ENCODE measurements around the gene KHDC1. TPM values are rescaled to one million over a fixed set of nuclear protein-coding genes. Genes with fewer than 3 reads are reported as not detected.
"Not testable (repeated sequence)": the region's sequence is repeated elsewhere in the genome, so short reads cannot be mapped to it uniquely, and the experiment has no call there.

Gene KHDC1
- polyA plus RNA-seq, 3 donors from 2014 or later = 4.3 to 7.4 (median 7.2) TPM

- peaks cover 0 to 2% (median 0%) of the 10 kb centered on the region in 3 donors for H3K27me3 Mint-ChIP-seq (ENCODE audit: low read depth in 3 of 3)
- no peaks in the 10 kb centered on the region for H3K4me1 Mint-ChIP-seq
- no peaks in the 10 kb centered on the region for H3K36me3 Mint-ChIP-seq
- H3K9me3 Mint-ChIP-seq = no peaks in the 10 kb centered on the region
- H3K27ac Mint-ChIP-seq = no peak overlapping the region
- DNase-seq = no peak
- no peak overlapping the region for H3K4me3 Mint-ChIP-seq
These were observed 28.3 kb downstream of the KHDC1 start for GRCh38 chr6:73234733-73235132.

- H3K36me3 Mint-ChIP-seq; H3K4me3 Mint-ChIP-seq; H3K27ac Mint-ChIP-seq; H3K4me1 Mint-ChIP-seq; H3K9me3 Mint-ChIP-seq; H3K27me3 Mint-ChIP-seq (ENCODE audit: low read depth in 3 of 3); DNase-seq: not testable (repeated sequence)
These were observed 29.0 kb downstream of the KHDC1 start for GRCh38 chr6:73233971-73234370.

- Mint-ChIP-seq H3K36me3 (no peaks in the 10 kb centered on the region), H3K27ac (no peak overlapping the region), H3K4me3 (no peak overlapping the region)
These were observed 29.9 kb downstream of the KHDC1 start for GRCh38 chr6:73233048-73233447.

GRCh38 chr6:73231986-73232391 lies 31.0 kb downstream of the KHDC1 start:
- peaks cover 0 to 2% (median 0%) of the 10 kb centered on the region in 3 donors for H3K27me3 Mint-ChIP-seq (ENCODE audit: low read depth in 3 of 3)
- H3K36me3 Mint-ChIP-seq = no peaks in the 10 kb centered on the region
- H3K4me3 Mint-ChIP-seq = no peak overlapping the region
- no peaks in the 10 kb centered on the region for H3K9me3 Mint-ChIP-seq
- DNase-seq = no peak
- H3K4me1 Mint-ChIP-seq = no peaks in the 10 kb centered on the region
- H3K27ac Mint-ChIP-seq = no peak overlapping the region

More at GRCh38 chr6:73233048-73233447, 29.9 kb downstream of the KHDC1 start:
- Mint-ChIP-seq H3K9me3 (no peaks in the 10 kb centered on the region), H3K4me1 (no peaks in the 10 kb centered on the region), H3K27me3 (ENCODE audit: low read depth in 3 of 3) (peaks cover 0 to 2% (median 0%) of the 10 kb centered on the region in 3 donors)
- no peak for DNase-seq

- H3K36me3 Mint-ChIP-seq = no peaks in the 10 kb centered on the region
- H3K9me3 Mint-ChIP-seq = no peaks in the 10 kb centered on the region
- DNase-seq = no peak
- H3K27ac Mint-ChIP-seq = no peak overlapping the region
- no peaks in the 10 kb centered on the region for H3K27me3 Mint-ChIP-seq (ENCODE audit: low read depth in 3 of 3)
- no peak overlapping the region for H3K4me3 Mint-ChIP-seq
- H3K4me1 Mint-ChIP-seq = no peaks in the 10 kb centered on the region
These were observed 35.3 kb downstream of the KHDC1 start for GRCh38 chr6:73227606-73228255.

GRCh38 chr6:73225396-73225795 lies 37.6 kb downstream of the KHDC1 start, which contains the start of gene KHDC1L:
TSS of gene KHDC1L (minus strand) at chr6:73225496. CDS start at chr6:73225408, 88 bp downstream.
- no peak within 1 kb of the TSS for H3K4me3 Mint-ChIP-seq
- H3K27ac Mint-ChIP-seq = no peak within 1 kb of the TSS
- no peak for DNase-seq
- no peaks in the 10 kb centered on the region for H3K4me1 Mint-ChIP-seq
- H3K27me3 Mint-ChIP-seq (ENCODE audit: low read depth in 3 of 3) = no peaks in the 10 kb centered on the region
- no peaks in the 10 kb centered on the region for H3K9me3 Mint-ChIP-seq
- no peaks in the 10 kb centered on the region for H3K36me3 Mint-ChIP-seq

GRCh38 chr6:73216859-73217258 lies 46.1 kb downstream of the KHDC1 start:
- Mint-ChIP-seq H3K4me1 (no peaks in the 10 kb centered on the region), H3K4me3 (no peak overlapping the region), H3K27me3 (ENCODE audit: low read depth in 3 of 3) (peaks cover 0 to 6% (median 0%) of the 10 kb centered on the region in 3 donors), H3K36me3 (no peaks in the 10 kb centered on the region), H3K9me3 (no peaks in the 10 kb centered on the region), H3K27ac (no peak overlapping the region)
- no peak for DNase-seq

GRCh38 chr6:73209117-73209516 lies 53.9 kb downstream of the KHDC1 start:
- H3K4me3 Mint-ChIP-seq = no peak overlapping the region
- no peak for DNase-seq
- H3K36me3 Mint-ChIP-seq = no peaks in the 10 kb centered on the region
- no peaks in the 10 kb centered on the region for H3K9me3 Mint-ChIP-seq
- peaks cover 0 to 2% (median 2%) of the 10 kb centered on the region in 3 donors for H3K27me3 Mint-ChIP-seq (ENCODE audit: low read depth in 3 of 3)
- no peaks in the 10 kb centered on the region for H3K4me1 Mint-ChIP-seq
- H3K27ac Mint-ChIP-seq = no peak overlapping the region

- H3K36me3 Mint-ChIP-seq = no peaks in the 10 kb centered on the region
- DNase-seq = no peak
- no peaks in the 10 kb centered on the region for H3K4me1 Mint-ChIP-seq
- no peak overlapping the region for H3K4me3 Mint-ChIP-seq
- H3K27me3 Mint-ChIP-seq (ENCODE audit: low read depth in 3 of 3) = peaks cover 0 to 2% (median 2%) of the 10 kb centered on the region in 3 donors
- H3K9me3 Mint-ChIP-seq = no peaks in the 10 kb centered on the region
- no peak overlapping the region for H3K27ac Mint-ChIP-seq
These were observed 55.7 kb downstream of the KHDC1 start for GRCh38 chr6:73207221-73207837.

- H3K27me3 Mint-ChIP-seq (ENCODE audit: low read depth in 3 of 3) = peaks cover 0 to 3% (median 2%) of the 10 kb centered on the region in 3 donors
- H3K4me1 Mint-ChIP-seq = no peaks in the 10 kb centered on the region
- H3K9me3 Mint-ChIP-seq = no peaks in the 10 kb centered on the region
- H3K4me3 Mint-ChIP-seq = no peak overlapping the region
- H3K36me3 Mint-ChIP-seq = no peaks in the 10 kb centered on the region
- H3K27ac Mint-ChIP-seq = no peak overlapping the region
- DNase-seq = no peak
These were observed 58.7 kb downstream of the KHDC1 start for GRCh38 chr6:73204252-73204651.

- Mint-ChIP-seq H3K9me3 (no peaks in the 10 kb centered on the region), H3K4me3 (no peak overlapping the region), H3K27ac (no peak overlapping the region), H3K4me1 (no peaks in the 10 kb centered on the region), H3K36me3 (no peaks in the 10 kb centered on the region), H3K27me3 (ENCODE audit: low read depth in 3 of 3) (peaks cover 0 to 3% (median 2%) of the 10 kb centered on the region in 3 donors)
- no peak for DNase-seq
These were observed 59.9 kb downstream of the KHDC1 start for GRCh38 chr6:73203098-73203497.

GRCh38 chr6:73200735-73201134 lies 62.3 kb downstream of the KHDC1 start:
- Mint-ChIP-seq H3K9me3 (no peaks in the 10 kb centered on the region), H3K27me3 (ENCODE audit: low read depth in 3 of 3) (peaks cover 2 to 4% (median 2%) of the 10 kb centered on the region in 3 donors), H3K27ac (no peak overlapping the region), H3K4me1 (no peaks in the 10 kb centered on the region), H3K4me3 (no peak overlapping the region), H3K36me3 (peaks cover 0 to 8% (median 0%) of the 10 kb centered on the region in 3 donors)
- DNase-seq = no peak

GRCh38 chr6:73200247-73200646 lies 62.7 kb downstream of the KHDC1 start:
- H3K36me3 Mint-ChIP-seq = peaks cover 0 to 8% (median under 1%) of the 10 kb centered on the region in 3 donors
- no peaks in the 10 kb centered on the region for H3K4me1 Mint-ChIP-seq
- H3K9me3 Mint-ChIP-seq = no peaks in the 10 kb centered on the region
- no peak overlapping the region for H3K4me3 Mint-ChIP-seq
- no peak for DNase-seq
- no peak overlapping the region for H3K27ac Mint-ChIP-seq
- H3K27me3 Mint-ChIP-seq (ENCODE audit: low read depth in 3 of 3) = peaks cover 0 to 4% (median 2%) of the 10 kb centered on the region in 3 donors

GRCh38 chr6:73194744-73195143 lies 68.3 kb downstream of the KHDC1 start:
- Mint-ChIP-seq H3K27me3 (ENCODE audit: low read depth in 3 of 3) (peaks cover 1 to 2% (median 2%) of the 10 kb centered on the region in 3 donors), H3K36me3 (peaks cover 0 to 10% (median 8%) of the 10 kb centered on the region in 3 donors), H3K4me1 (no peaks in the 10 kb centered on the region), H3K27ac (no peak overlapping the region), H3K9me3 (no peaks in the 10 kb centered on the region), H3K4me3 (no peak overlapping the region)
- DNase-seq = no peak

All from immature natural killer cell (primary cell).